Aorta (tissue), 5 donors: ENCODE data around the gene EPB41L4A. TPM values are rescaled to one million over a fixed set of nuclear protein-coding genes. Genes with fewer than 3 reads are reported as not detected.

Source experiments
- ATAC-seq: fragments of 200-7000 bp; cut with Tn5 transposase; one replicate; pipeline ENCODE4 v1.9.1; 2022; ENCODE audit warnings: moderate library complexity; ENCODE audit not compliant: low FRiP score
- DNase-seq, 2 donors: peaks; one replicate each; pipeline ENCODE4 v3.0.0-alpha.2; 2020
- H3K27ac ChIP-seq, 2 donors: one replicate each; pipeline ENCODE4 v1.5.1; 2013; ENCODE audit warnings: low read length in 2 of 2, mild to moderate bottlenecking in 2 of 2, moderate library complexity in 2 of 2, control low read depth in 1 of 2, inconsistent platforms in 1 of 2, low read depth in 1 of 2
- H3K27me3 ChIP-seq, 2 donors: one replicate each; pipeline ENCODE4 v1.6.1; 2013; ENCODE audit warnings: control low read depth in 1 of 2, low read length in 1 of 2, mild to moderate bottlenecking in 1 of 2, moderate library complexity in 1 of 2; ENCODE audit not compliant: insufficient read depth in 2 of 2, control insufficient read depth in 1 of 2
- H3K36me3 ChIP-seq, 2 donors: one replicate each; pipeline ENCODE4 v1.6.1; 2013; ENCODE audit warnings: control low read depth in 1 of 2, low read length in 1 of 2, mild to moderate bottlenecking in 1 of 2; ENCODE audit not compliant: insufficient read depth in 2 of 2, control insufficient read depth in 1 of 2
- H3K4me1 ChIP-seq, 2 donors: one replicate each; pipeline ENCODE4 v1.6.1; 2013; ENCODE audit warnings: low read length in 2 of 2, control low read depth in 1 of 2, mild to moderate bottlenecking in 1 of 2, moderate library complexity in 1 of 2; ENCODE audit not compliant: insufficient read depth in 2 of 2, control insufficient read depth in 1 of 2
- H3K4me3 ChIP-seq, 2 donors: one replicate each; pipeline ENCODE4 v1.5.1; 2013; ENCODE audit warnings: low read length in 2 of 2, control low read depth in 1 of 2, mild to moderate bottlenecking in 1 of 2
- H3K9me3 ChIP-seq: one replicate; pipeline ENCODE4 v1.6.1; 2013; ENCODE audit warnings: mild to moderate bottlenecking, low read length; ENCODE audit not compliant: control insufficient read depth
- WGBS, 2 donors: extraction: QIAGEN DNeasy Blood & Tissue Kit; methylation state at CpG; one replicate each; pipeline ENCODE4 v1.1.7; 2013; 5-methylcytosine and 5-hydroxymethylcytosine counted together
- intact Hi-C, 2 donors: fragments of 100-400 bp; cut with DNase I; formaldehyde crosslinking; loops; one replicate each; pipeline versions ENCODE4 v1.14.2 to v1.15.0; 2022
- polyA plus RNA-seq, 2 donors: library from polyadenylated mRNA; stranded (reverse); fragments of 200-250 nt; gene quantifications; one replicate each; pipeline ENCODE4 v1.2.3, GENCODE V29; 2013
- total RNA-seq, 2 donors: library from RNA; stranded (reverse); fragmentation: NEBNext Ultra II Directional; extraction: Animal tissue kit (Norgen Biotek cat#: 25700); gene quantifications; one replicate each; pipeline ENCODE4 v1.2.1, GENCODE V29; 2021
- donor health status: healthy with polysubstance abuse.
- donor health status: Bipolar disorder and iron deficiency.
- donor health status: DM: no; HTN: no; CAD: no.
- donor health status: DM: no; HTN: no; CAD: no.
- donor health status: DM: yes; HTN: yes; CAD: no.

Gene EPB41L4A
- total and polyA plus RNA-seq, 4 donors = 4.4 to 39.3 (median 22.4) TPM

- WGBS, 2 donors = 96 to 98% methylated on average over 3 of the region's 3 CpGs
- Histone ChIP-seq H3K4me1 (peaks cover 0 to 3% of the 10 kb centered on the region in 2 donors), H3K9me3 (peaks cover 1% of the 10 kb centered on the region), H3K27ac (no peak overlapping the region), H3K36me3 (no peaks in the 10 kb centered on the region), H3K27me3 (no peaks in the 10 kb centered on the region), H3K4me3 (no peak overlapping the region)
- intact Hi-C loops = no loop called here
- DNase-seq (no peak), ATAC-seq (no peak)
Measured at GRCh38 chr5:112356178-112356956, 62.7 kb downstream of the EPB41L4A start.

GRCh38 chr5:112355058-112355685 is 63.9 kb downstream of the EPB41L4A start:
- Histone ChIP-seq H3K27ac (no peak overlapping the region), H3K36me3 (no peaks in the 10 kb centered on the region), H3K4me3 (no peak overlapping the region), H3K4me1 (peaks cover 0 to 3% of the 10 kb centered on the region in 2 donors), H3K27me3 (no peaks in the 10 kb centered on the region), H3K9me3 (peaks cover 1% of the 10 kb centered on the region)
- intact Hi-C loops = no loop called here
- WGBS, 2 donors = 91 to 93% methylated on average over 5 of the region's 5 CpGs
- DNase-seq = no peak
- ATAC-seq = no peak

GRCh38 chr5:112353678-112354077 is 65.4 kb downstream of the EPB41L4A start:
- H3K36me3 ChIP-seq = no peaks in the 10 kb centered on the region
- no peak for ATAC-seq
- H3K4me1 ChIP-seq = peaks cover 0 to 4% of the 10 kb centered on the region in 2 donors
- 60 to 63% methylated on average over 3 of the region's 3 CpGs for WGBS, 2 donors
- H3K27me3 ChIP-seq = no peaks in the 10 kb centered on the region
- peaks cover 1% of the 10 kb centered on the region for H3K9me3 ChIP-seq
- no peak overlapping the region for H3K27ac ChIP-seq
- DNase-seq = no peak
- no peak overlapping the region for H3K4me3 ChIP-seq
- intact Hi-C loops = no loop called here

GRCh38 chr5:112351225-112351624 is 67.9 kb downstream of the EPB41L4A start:
- intact Hi-C loops = no loop called here
- no peak for ATAC-seq
- no peak for DNase-seq
- Histone ChIP-seq H3K9me3 (no peaks in the 10 kb centered on the region), H3K27me3 (no peaks in the 10 kb centered on the region), H3K4me3 (peak overlapping the region in 1 of 2 donors; percentile 3), H3K36me3 (no peaks in the 10 kb centered on the region), H3K27ac (no peak overlapping the region), H3K4me1 (peaks cover 0 to 6% of the 10 kb centered on the region in 2 donors)
- 11 to 12% methylated on average over 3 of the region's 3 CpGs for WGBS, 2 donors

GRCh38 chr5:112350626-112351025 is 68.5 kb downstream of the EPB41L4A start:
- Histone ChIP-seq H3K27ac (no peak overlapping the region), H3K4me1 (peaks cover 0 to 6% of the 10 kb centered on the region in 2 donors), H3K4me3 (no peak overlapping the region), H3K36me3 (no peaks in the 10 kb centered on the region), H3K9me3 (no peaks in the 10 kb centered on the region), H3K27me3 (no peaks in the 10 kb centered on the region)
- DNase-seq = no peak
- ATAC-seq = no peak
- 71 to 80% methylated on average over 2 of the region's 2 CpGs for WGBS, 2 donors
- intact Hi-C loops = no loop called here

- no peak overlapping the region for H3K27ac ChIP-seq
- no peaks in the 10 kb centered on the region for H3K9me3 ChIP-seq
- WGBS, 2 donors = 90 to 94% methylated on average over 3 of the region's 3 CpGs
- intact Hi-C loops = no loop called here
- ATAC-seq = no peak
- H3K4me1 ChIP-seq = peaks cover 0 to 6% of the 10 kb centered on the region in 2 donors
- no peak overlapping the region for H3K4me3 ChIP-seq
- H3K36me3 ChIP-seq = no peaks in the 10 kb centered on the region
- DNase-seq = no peak
- no peaks in the 10 kb centered on the region for H3K27me3 ChIP-seq
Measured at GRCh38 chr5:112349371-112349770, 69.7 kb downstream of the EPB41L4A start.

- Histone ChIP-seq H3K9me3 (no peaks in the 10 kb centered on the region), H3K4me3 (no peak overlapping the region), H3K27ac (no peak overlapping the region), H3K36me3 (no peaks in the 10 kb centered on the region), H3K4me1 (peaks cover 0 to 6% of the 10 kb centered on the region in 2 donors), H3K27me3 (no peaks in the 10 kb centered on the region)
- intact Hi-C loops = no loop called here
- no peak for ATAC-seq
- no peak for DNase-seq
- 98% methylated on average over 2 of the region's 2 CpGs for WGBS, 2 donors
Measured at GRCh38 chr5:112348915-112349314, 70.2 kb downstream of the EPB41L4A start.

GRCh38 chr5:112348387-112348786 is 70.7 kb downstream of the EPB41L4A start:
- Histone ChIP-seq H3K27me3 (no peaks in the 10 kb centered on the region), H3K27ac (no peak overlapping the region), H3K4me3 (no peak overlapping the region), H3K9me3 (no peaks in the 10 kb centered on the region), H3K4me1 (peaks cover 0 to 6% of the 10 kb centered on the region in 2 donors), H3K36me3 (no peaks in the 10 kb centered on the region)
- 76 to 80% methylated on average over 4 of the region's 4 CpGs for WGBS, 2 donors
- ATAC-seq (no peak), DNase-seq (no peak)
- intact Hi-C loops = no loop called here
